OCI-LY7 (cell line): ENCODE data around the gene GTF2IRD1.

Experiments used
- EZH2phosphoT487 ChIP-seq: fragments of 200-600 bp; sonication (generic); IDR thresholded peaks from 2 replicates; pipeline ENCODE4 v1.6.1; 2018; ENCODE audit warnings: low read depth, borderline replicate concordance, mild to moderate bottlenecking, mixed run types, antibody characterized with exemption, low read length, moderate library complexity, mixed read lengths
- TF ChIP-seq, protein P1 (sequence below): fragments of 200-600 bp; sonication (generic); conservative IDR thresholded peaks from 2 replicates; pipeline ENCODE4 v1.5.1; 2014; ENCODE audit warnings: mild to moderate bottlenecking, antibody characterized with exemption, low read length, moderate library complexity, mixed read lengths

DNA sequence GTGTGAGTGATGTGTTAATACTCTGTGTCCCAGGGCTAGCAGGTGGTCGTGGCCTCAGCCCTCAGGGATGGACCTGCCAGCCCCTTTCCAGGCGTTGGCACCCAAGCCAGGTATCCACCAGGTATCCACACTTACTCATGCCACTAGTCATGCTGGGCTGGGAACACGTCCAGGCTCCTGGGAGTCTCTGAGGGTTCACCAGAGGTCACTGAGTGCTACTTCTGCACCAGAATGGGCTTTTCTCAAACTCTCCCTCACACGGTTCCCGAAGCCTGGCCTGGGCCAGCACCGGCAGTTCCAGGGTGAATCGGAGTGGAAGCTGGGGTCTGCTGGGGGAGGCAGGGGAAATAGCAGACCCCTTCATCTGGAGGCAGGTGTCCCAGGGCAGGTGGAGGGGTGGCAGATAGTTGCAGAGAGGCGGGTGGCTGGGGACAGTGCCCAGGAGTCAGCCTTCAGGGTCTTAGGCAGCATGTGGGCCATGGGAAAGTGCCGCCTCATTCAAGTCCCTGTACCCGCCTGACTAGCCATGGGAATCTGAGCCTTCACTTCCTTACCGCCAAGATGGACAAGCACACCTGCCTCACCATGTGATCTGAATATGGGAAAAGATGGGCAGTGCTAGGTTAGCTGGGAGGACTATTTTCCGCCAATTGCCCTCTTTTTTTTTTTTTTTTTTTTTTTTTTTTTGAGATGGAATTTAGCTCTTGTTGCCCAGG is 108.3 kb downstream of the GTF2IRD1 start:
- TF ChIP-seq, protein P1, sequence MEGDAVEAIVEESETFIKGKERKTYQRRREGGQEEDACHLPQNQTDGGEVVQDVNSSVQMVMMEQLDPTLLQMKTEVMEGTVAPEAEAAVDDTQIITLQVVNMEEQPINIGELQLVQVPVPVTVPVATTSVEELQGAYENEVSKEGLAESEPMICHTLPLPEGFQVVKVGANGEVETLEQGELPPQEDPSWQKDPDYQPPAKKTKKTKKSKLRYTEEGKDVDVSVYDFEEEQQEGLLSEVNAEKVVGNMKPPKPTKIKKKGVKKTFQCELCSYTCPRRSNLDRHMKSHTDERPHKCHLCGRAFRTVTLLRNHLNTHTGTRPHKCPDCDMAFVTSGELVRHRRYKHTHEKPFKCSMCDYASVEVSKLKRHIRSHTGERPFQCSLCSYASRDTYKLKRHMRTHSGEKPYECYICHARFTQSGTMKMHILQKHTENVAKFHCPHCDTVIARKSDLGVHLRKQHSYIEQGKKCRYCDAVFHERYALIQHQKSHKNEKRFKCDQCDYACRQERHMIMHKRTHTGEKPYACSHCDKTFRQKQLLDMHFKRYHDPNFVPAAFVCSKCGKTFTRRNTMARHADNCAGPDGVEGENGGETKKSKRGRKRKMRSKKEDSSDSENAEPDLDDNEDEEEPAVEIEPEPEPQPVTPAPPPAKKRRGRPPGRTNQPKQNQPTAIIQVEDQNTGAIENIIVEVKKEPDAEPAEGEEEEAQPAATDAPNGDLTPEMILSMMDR = no peak
- no peak for TF ChIP-seq EZH2phosphoT487
